ENCODE results near the gene CACNA1A. TPM values are rescaled to one million over a fixed set of nuclear protein-coding genes. Genes with fewer than 3 reads are reported as not detected.

The CACNA1A gene
- total RNA-seq, 1 donor from 2014 or later: 16.5 TPM

DNA sequence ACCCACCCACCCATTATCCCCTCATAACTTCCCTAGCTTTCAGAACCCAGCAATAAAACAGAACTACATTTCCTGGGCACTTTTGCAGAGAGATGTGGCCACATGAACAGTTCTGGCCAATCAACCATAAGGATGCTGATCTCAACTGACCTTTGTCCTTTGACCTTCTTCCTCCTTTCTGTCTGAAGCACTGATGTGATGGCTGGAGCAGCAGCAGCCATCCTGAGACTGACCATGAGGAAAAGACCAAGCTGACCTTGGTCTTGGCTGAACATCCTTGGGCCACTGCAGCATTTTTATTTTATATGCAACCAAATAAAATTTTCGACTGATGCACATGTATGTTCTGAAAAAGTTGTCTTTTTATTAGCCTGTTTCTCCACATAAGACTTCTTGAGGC lies 33.1 kb upstream of the CACNA1A start:
- H3K4me3 ChIP-seq: no peak overlapping the region
- no peak overlapping the region for H3K27ac ChIP-seq
- peaks cover 32% of the 10 kb centered on the region for H3K27me3 ChIP-seq
- H3K9me3 ChIP-seq (ENCODE audit: low read depth): no peaks in the 10 kb centered on the region
- no peak for DNase-seq (ENCODE audit: low spot score)
- no peaks in the 10 kb centered on the region for H3K79me2 ChIP-seq (ENCODE audit: low read depth)
- no peaks in the 10 kb centered on the region for H3F3A ChIP-seq (ENCODE audit: low read depth)
- Mint-ChIP-seq H3K27me3 (ENCODE audit: insufficient read depth, low read depth) (peaks cover 16% of the 10 kb centered on the region), H3K36me3 (no peaks in the 10 kb centered on the region), H3K27ac (no peak overlapping the region), H3K9me3 (no peaks in the 10 kb centered on the region), H3K4me1 (no peaks in the 10 kb centered on the region), H3K4me3 (no peak overlapping the region)
- no peaks in the 10 kb centered on the region for H3K4me1 ChIP-seq
- TF ChIP-seq EZH2phosphoT487 (IDR thresholded peaks at IDR 0.05): no peak
- TF ChIP-seq, protein P1, sequence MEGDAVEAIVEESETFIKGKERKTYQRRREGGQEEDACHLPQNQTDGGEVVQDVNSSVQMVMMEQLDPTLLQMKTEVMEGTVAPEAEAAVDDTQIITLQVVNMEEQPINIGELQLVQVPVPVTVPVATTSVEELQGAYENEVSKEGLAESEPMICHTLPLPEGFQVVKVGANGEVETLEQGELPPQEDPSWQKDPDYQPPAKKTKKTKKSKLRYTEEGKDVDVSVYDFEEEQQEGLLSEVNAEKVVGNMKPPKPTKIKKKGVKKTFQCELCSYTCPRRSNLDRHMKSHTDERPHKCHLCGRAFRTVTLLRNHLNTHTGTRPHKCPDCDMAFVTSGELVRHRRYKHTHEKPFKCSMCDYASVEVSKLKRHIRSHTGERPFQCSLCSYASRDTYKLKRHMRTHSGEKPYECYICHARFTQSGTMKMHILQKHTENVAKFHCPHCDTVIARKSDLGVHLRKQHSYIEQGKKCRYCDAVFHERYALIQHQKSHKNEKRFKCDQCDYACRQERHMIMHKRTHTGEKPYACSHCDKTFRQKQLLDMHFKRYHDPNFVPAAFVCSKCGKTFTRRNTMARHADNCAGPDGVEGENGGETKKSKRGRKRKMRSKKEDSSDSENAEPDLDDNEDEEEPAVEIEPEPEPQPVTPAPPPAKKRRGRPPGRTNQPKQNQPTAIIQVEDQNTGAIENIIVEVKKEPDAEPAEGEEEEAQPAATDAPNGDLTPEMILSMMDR (IDR thresholded peaks at IDR 0.05): no peak
- TF ChIP-seq EZH2 (IDR thresholded peaks at IDR 0.05): no peak
- no peak overlapping the region for H2AFZ ChIP-seq (replicated peaks)
- H3K4me2 ChIP-seq: no peak overlapping the region
- H3K9ac ChIP-seq: no peak overlapping the region
- H4K20me1 ChIP-seq (ENCODE audit: low read depth): no peaks in the 10 kb centered on the region
- no peaks in the 10 kb centered on the region for H3K36me3 ChIP-seq

GRCh38 chr19:13538601-13539253 lies 32.4 kb upstream of the CACNA1A start:
- Histone ChIP-seq H2AFZ (replicated peaks) (no peak overlapping the region), H4K20me1 (ENCODE audit: low read depth) (no peaks in the 10 kb centered on the region), H3K4me1 (no peaks in the 10 kb centered on the region), H3K9ac (no peak overlapping the region), H3K9me3 (ENCODE audit: low read depth) (no peaks in the 10 kb centered on the region), H3K79me2 (ENCODE audit: low read depth) (no peaks in the 10 kb centered on the region), H3K4me2 (no peak overlapping the region), H3K4me3 (no peak overlapping the region), H3K27me3 (peaks cover 29% of the 10 kb centered on the region), H3K36me3 (no peaks in the 10 kb centered on the region), H3F3A (ENCODE audit: low read depth) (no peaks in the 10 kb centered on the region), H3K27ac (no peak overlapping the region)
- no peak overlapping the region for H3K4me3 Mint-ChIP-seq
- H3K4me1 Mint-ChIP-seq: no peaks in the 10 kb centered on the region
- H3K9me3 Mint-ChIP-seq: no peaks in the 10 kb centered on the region
- H3K27ac Mint-ChIP-seq: no peak overlapping the region
- peaks cover 16% of the 10 kb centered on the region for H3K27me3 Mint-ChIP-seq (ENCODE audit: insufficient read depth, low read depth)
- TF ChIP-seq EZH2 (IDR thresholded peaks at IDR 0.05) (no peak), EZH2phosphoT487 (IDR thresholded peaks at IDR 0.05) (no peak)
- TF ChIP-seq, protein P1 (IDR thresholded peaks at IDR 0.05): no peak
- DNase-seq (ENCODE audit: low spot score): no peak
- no peaks in the 10 kb centered on the region for H3K36me3 Mint-ChIP-seq

GRCh38 chr19:13537454-13537853 lies 31.2 kb upstream of the CACNA1A start:
- H3K9me3 ChIP-seq (ENCODE audit: low read depth): no peaks in the 10 kb centered on the region
- DNase-seq (ENCODE audit: low spot score): peak; percentile 44
- H3K27ac ChIP-seq: no peak overlapping the region
- peak overlapping the region; percentile 58 for H2AFZ ChIP-seq (replicated peaks)
- Mint-ChIP-seq H3K4me1 (no peaks in the 10 kb centered on the region), H3K27me3 (ENCODE audit: insufficient read depth, low read depth) (peaks cover 13% of the 10 kb centered on the region), H3K9me3 (no peaks in the 10 kb centered on the region), H3K27ac (no peak overlapping the region), H3K36me3 (no peaks in the 10 kb centered on the region), H3K4me3 (no peak overlapping the region)
- no peaks in the 10 kb centered on the region for H3K4me1 ChIP-seq
- H3K36me3 ChIP-seq: no peaks in the 10 kb centered on the region
- H3K79me2 ChIP-seq (ENCODE audit: low read depth): no peaks in the 10 kb centered on the region
- H3K4me3 ChIP-seq: no peak overlapping the region
- no peak overlapping the region for H3K9ac ChIP-seq
- TF ChIP-seq EZH2 (IDR thresholded peaks at IDR 0.05): no peak
- no peak for TF ChIP-seq EZH2phosphoT487 (IDR thresholded peaks at IDR 0.05)
- TF ChIP-seq, protein P1 (IDR thresholded peaks at IDR 0.05): no peak
- H3K4me2 ChIP-seq: no peak overlapping the region
- H3F3A ChIP-seq (ENCODE audit: low read depth): no peaks in the 10 kb centered on the region
- no peaks in the 10 kb centered on the region for H4K20me1 ChIP-seq (ENCODE audit: low read depth)
- H3K27me3 ChIP-seq: peaks cover 18% of the 10 kb centered on the region

Data from neural progenitor cell (in vitro differentiated cells).